ENCODE results near the gene ITGA1.
A peak's percentile ranks its signal among the peaks of the same experiment; 100 is the strongest.
"Not testable (repeated sequence)": the region's sequence is repeated elsewhere in the genome, so short reads cannot be mapped to it uniquely, and the experiment has no call there.

ITGA1 gene

GRCh38 chr5:52906845-52907244 is 119.1 kb downstream of the ITGA1 start:
- DNase-seq: no peak

DNA sequence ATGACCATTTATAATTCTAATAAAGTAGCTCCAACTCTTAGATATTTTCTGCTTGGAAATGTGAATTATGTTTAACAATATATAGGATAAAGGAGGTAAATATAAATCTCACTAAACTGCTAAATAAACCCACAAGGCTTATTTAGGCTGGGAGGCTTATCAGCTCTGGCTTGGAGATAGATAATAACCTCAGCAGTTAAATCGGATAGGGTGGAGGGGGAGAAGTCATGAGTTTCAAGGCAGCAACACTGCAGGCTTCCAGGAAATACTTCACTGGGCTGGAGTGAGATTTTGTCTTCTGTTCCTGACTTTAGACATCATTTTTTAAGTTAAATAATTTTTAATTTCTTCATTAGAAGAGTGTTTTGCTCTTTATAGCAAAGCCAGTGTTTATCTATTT is 121.5 kb downstream of the ITGA1 start:
- DNase-seq: no peak

DNA sequence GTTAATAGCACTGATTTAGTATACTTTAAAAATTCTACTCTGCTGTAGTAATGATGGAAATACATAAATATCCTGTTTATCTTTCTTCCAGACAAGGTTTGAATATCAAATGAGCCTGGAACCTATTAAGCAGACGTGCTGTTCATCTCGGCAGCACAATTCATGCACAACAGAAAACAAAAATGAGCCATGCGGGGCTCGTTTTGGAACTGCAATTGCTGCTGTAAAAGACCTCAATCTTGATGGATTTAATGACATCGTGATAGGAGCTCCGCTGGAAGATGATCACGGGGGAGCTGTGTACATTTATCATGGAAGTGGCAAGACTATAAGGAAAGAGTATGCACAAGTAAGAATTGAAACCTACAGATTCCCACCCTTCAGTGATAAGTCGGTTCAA is 122.4 kb downstream of the ITGA1 start:
- DNase-seq: no peak

DNA sequence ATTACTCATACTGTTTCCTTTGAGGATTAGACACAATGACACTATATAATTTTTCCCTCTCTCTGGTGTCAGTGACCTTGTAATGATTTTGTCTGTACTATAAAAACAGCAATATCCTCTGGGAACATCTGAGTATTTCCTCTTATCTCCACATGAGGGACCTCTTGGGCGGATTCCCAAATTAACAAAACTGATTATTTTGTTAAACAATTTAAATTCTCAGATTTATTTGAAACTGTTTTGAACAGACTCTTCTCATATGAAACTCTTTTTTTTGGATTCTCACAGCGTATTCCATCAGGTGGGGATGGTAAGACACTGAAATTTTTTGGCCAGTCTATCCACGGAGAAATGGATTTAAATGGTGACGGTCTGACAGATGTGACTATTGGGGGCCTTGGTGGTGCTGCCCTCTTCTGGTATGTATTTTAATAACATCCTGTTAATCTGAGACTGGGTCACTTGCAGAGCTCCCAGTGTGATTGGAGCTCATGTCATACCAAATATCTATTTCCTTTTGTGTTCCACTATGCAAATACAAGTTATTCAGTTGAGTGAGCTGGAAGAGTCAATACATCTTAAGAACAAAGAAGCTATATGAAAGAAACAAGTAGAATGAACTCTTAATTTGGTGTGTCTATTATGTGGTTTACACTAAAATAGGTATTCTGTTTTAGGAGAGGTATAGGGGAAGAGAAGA is 127.6 kb downstream of the ITGA1 start:
- DNase-seq: peak; percentile 2

DNA sequence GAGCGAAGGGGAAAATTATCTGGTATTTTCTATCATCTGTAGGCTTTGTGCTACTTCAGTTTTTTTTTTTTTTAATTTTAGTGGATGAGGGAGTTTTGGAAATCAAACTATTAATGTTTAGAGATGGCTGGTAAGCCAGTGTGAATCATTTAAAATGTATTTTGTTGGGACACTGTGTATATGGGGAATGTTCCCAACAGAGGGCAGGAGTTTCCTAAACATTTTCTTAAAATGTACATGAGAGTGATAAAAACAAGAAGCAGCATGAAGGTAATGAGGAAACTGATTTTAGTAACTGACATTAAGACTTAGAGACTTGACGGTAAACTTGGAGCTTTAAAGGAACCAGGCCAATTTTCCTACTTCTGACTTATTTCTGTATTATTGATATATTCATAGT is 133.2 kb downstream of the ITGA1 start:
- DNase-seq: no peak

DNA sequence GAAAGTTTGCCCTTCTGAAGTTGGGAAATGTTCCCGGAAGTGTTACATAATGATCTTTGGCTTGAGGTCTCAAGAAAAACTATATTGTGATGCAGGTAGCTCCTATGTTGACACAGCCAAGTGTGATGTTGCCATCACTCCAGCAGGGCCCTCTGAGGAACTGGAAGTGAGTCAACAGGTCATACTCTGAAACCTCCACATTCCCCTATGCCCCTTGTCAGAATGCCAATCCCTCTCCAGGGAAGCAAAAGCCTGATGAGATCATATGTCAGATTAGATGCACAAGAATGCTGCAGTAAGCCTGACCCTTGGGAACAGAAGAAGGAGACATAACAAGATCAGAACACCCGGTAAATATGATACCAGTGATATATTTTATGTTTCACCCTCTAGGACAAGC is 134.7 kb downstream of the ITGA1 start:
- no peak for DNase-seq

GRCh38 chr5:52924456-52924855 is 136.7 kb downstream of the ITGA1 start:
- DNase-seq: no peak

DNA sequence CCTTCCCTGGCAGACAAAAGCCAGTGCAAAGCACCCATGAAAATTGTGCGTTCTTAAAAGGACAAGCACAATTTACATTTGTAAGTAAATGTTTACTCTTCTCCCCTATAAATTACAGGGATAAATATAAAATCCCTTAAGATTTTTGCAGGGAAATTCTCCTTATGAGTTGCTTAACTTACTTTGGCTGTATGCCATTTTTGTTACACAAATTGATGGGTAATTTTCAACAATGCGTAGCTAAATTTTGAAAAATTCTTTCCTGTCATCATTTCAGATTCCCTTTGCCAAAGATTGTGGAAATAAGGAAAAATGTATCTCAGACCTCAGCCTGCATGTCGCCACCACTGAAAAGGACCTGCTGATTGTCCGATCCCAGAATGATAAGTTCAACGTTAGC is 137.3 kb downstream of the ITGA1 start:
- DNase-seq: no peak

GRCh38 chr5:52928689-52929088 is 141.0 kb downstream of the ITGA1 start:
- no peak for DNase-seq

DNA sequence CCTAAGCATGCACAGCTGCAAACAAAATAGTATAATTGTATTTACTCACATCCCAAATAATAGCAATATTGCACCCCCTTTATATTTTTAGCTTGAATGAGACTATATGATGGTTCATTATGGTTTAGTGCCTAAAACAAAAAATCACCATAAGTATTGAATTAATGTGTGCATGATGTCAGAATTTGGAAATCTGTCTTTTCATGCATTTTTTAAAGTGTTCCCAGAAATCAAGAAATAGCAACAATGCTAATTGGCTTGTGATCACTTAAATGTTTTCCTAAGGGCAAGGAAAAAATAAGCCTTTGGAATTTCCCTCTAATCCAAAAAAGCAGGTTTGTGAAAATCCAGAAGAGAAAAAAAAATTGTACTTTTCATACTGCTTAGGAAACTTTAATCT is 150.5 kb downstream of the ITGA1 start:
- DNase-seq: no peak

GRCh38 chr5:52943285-52943684 is 155.6 kb downstream of the ITGA1 start:
- no peak for DNase-seq

DNA sequence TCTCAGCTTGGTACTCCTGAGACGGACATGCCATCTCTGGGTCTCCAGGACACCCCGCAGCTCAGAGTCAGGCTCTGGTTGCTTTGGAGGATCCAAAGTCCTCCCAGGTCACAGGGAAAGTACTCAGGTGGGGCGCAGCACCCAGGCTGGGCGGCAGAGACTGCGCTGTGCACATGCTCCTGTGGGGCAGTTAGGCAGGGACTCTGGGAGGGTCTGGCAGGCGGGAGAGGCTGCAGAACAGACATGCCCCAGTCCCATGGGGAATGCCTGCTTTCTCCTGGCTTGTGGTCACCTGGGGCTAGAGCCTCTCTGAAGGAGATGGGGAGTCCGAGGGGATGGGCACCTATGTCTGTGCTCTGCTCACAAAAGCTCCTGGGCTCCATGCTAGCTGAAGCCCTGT is 156.1 kb downstream of the ITGA1 start:
- no peak for DNase-seq

DNA sequence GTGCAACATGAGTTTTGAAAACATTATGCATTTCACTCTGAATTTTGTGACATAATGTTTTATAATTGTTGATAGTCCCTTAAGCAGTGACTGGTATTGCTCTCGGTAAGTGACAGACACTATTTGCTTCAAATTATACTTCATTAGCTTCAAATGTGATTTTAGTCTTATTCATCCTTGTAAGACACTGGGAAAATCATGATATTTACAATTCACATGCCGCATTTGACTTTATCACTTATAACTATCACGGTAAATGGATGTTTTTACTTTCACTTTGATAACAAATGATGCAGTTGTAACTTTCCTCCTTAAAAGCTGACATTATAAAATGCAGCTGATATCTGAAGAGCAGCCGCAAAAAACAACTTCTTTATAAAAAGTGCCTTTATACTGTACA is 157.3 kb downstream of the ITGA1 start:
- DNase-seq: no peak

DNA sequence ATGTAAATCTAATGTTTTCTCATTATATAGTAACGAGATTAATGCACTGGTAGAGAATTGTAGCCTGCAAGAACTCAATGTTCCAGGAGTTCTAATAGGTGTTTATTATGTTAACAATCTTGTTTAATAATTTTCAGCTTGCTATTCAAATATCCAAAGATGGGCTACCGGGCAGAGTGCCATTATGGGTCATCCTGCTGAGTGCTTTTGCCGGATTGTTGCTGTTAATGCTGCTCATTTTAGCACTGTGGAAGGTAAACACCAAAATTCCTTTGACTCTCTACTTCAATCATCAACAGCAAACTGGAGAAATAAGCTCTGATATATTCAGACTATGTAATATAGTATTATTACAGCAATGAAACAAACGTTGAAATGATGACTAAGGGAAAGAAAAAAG is 159.5 kb downstream of the ITGA1 start:
- no peak for DNase-seq

DNA sequence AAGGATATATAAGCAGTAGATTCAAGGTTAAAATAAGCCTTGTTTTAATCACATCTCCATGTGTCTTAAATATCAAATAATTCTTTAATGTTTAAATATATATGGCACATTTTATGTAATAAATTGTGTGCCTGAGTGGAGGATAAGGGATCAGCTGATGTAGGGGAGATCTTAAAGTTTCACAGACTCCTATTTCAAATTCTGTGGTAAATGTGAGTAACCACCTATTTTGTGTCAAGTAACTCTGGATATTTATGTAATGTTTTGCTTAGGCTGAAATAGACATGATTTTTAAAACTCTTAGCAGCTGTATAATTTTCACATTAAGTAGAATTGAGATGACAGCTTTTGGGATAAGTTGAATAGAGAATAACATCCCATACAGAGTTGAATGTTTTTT is 160.1 kb downstream of the ITGA1 start:
- DNase-seq: no peak

DNA sequence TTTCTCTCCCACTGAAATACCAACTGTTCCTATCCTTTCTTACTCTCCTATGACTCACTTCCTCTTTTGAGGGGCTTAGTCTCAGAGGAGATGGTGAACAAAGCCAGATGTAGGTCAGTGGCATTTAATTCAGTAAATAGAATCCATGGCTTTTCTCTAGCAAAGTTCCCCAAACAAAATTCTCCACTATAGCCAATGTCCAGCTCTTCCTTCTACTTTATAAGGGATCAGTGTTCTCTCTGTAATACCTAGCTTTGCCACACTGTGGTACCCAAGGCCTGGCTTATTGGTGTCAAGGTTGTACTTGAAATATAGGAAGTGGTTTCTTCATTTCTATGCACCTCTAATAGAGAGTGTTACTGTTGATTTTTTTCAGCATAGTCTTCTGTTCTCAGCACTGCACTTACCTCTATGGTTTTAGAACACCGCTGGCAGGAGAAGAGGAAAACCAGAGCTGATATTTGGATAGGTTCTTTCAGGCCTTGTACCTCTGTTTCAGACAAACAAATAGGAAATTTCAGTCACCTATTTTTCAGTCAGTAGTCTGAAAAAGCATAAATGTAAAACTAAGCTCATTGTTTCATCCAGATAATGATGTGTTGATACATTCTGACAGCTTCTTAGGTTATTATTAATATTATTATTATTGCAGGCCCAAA is 160.8 kb downstream of the ITGA1 start:
- DNase-seq: peak; percentile 22

- no peak for DNase-seq
These were observed 163.0 kb downstream of the ITGA1 start for GRCh38 chr5:52950686-52951085.

DNA sequence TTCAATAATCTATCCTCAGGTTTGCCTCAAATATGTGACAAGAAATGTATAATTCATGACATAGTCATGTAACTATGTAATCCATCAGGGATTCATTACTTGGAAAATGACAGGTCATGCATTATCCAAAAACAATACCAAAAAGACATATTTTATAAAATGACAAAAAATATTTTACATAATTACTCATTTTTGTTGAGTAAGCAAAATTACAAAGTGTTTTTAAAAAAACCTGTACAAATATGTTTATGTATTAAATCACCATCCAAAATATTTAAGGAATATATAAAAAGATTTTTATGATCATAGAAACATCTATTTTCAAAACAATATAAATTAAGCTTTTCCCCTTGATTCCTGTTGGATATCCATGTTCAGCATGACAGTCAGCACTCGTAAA is 164.8 kb downstream of the ITGA1 start:
- DNase-seq: no peak

DNA sequence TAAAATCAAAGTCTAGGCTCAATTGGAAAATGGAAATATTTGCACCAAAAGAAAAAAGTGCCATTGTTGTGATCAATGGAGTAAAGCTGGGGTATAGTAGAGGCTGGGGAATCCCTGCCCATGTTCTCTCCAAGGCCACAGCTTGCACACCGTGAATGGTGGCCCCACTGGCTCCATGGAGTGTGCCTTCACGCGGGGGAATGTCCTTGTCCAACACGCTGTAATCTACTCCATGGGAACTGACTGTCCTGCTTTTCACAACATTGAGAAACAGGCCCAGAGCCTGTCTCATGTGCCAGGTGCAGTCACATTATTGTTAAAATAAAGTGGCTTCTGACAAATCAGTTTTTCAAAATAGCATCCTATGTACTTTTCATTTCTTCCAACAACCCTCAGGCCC is 168.3 kb downstream of the ITGA1 start:
- DNase-seq: no peak

- DNase-seq: no peak
These were observed 169.4 kb downstream of the ITGA1 start for GRCh38 chr5:52956915-52957747.

GRCh38 chr5:52961274-52961681 is 173.6 kb downstream of the ITGA1 start:
- DNase-seq: no peak

DNA sequence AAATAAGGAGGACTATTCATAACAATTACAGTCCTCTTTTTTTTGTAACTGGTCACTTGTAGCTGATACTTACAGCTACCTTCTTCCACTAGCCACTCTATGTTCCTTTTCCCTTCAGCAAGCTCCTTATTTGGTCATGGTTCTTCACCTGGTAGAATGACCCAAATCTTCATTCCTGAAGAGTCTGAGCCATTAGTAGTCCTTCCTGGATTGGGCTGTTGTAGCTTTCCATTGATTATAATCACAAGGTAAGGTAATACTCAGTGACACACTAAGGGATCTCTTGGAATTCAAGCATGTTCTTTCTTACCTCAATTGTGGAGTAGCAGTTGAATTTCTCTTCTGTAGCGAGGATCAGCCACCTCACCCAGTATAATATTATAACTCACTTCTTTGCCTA is 175.9 kb downstream of the ITGA1 start:
- no peak for DNase-seq

- DNase-seq: no peak
These were observed 176.4 kb downstream of the ITGA1 start for GRCh38 chr5:52964138-52964537.

GRCh38 chr5:52976157-52976556 is 188.4 kb downstream of the ITGA1 start:
- DNase-seq: not testable (repeated sequence)
